IMR-90 (cell line): ENCODE data around the gene CACUL1. TPM values are rescaled to one million over a fixed set of nuclear protein-coding genes. Genes with fewer than 3 reads are reported as not detected.

Source experiments
- ATAC-seq: fragments of 200-7000 bp; cut with Tn5 transposase; 2 replicates; pipeline ENCODE4 v1.9.1; 2020; ENCODE audit warnings: low read depth, mild to moderate bottlenecking, moderate library complexity
- BruUV-seq: library from RNA; stranded (reverse); fragments of 400-500 nt; replicated peaks from 2 replicates; lab custom pipeline; 2021; lab: Mats Ljungman, UMichigan
- CTCF ChIA-PET: fragments of 300-600 bp; formaldehyde crosslinking; extraction: SDS; loops from one replicate; lab custom pipeline; 2021; ENCODE audit warnings: antibody characterized with exemption; lab: Yijun Ruan, JAX
- POLR2A ChIA-PET: fragments of 300-600 bp; sonication (Branson Sonifier 250); formaldehyde crosslinking; loops from one replicate; lab custom pipeline; 2022; ENCODE audit warnings: antibody characterized with exemption; ENCODE audit not compliant: unreplicated experiment; lab: Charles Lee
- DNase-seq: peaks from one replicate; pipeline ENCODE4 v3.0.0; 2013
- H2AFZ ChIP-seq: replicated peaks from 2 replicates; pipeline ENCODE3; 2013; ENCODE audit warnings: low read length, mild to moderate bottlenecking; ENCODE audit not compliant: poor library complexity
- H2AK5ac ChIP-seq: 2 replicates; pipeline ENCODE4 v1.6.1; 2013; ENCODE audit warnings: low read depth, low read length, inconsistent platforms
- H2AK9ac ChIP-seq: replicated peaks from 2 replicates; pipeline ENCODE3; 2013; ENCODE audit warnings: mild to moderate bottlenecking, low read depth, low read length, moderate library complexity; ENCODE audit not compliant: poor library complexity
- H2BK120ac ChIP-seq: 2 replicates; pipeline ENCODE4 v1.6.1; 2013; ENCODE audit warnings: low read depth, low read length, inconsistent platforms
- H2BK15ac ChIP-seq: 3 replicates; pipeline ENCODE4 v1.6.1; 2013; ENCODE audit warnings: low read depth, low read length, inconsistent platforms
- H2BK20ac ChIP-seq: 2 replicates; pipeline ENCODE4 v1.6.1; 2013; ENCODE audit warnings: low read depth, mild to moderate bottlenecking, inconsistent platforms, low read length, moderate library complexity
- H2BK5ac ChIP-seq: 2 replicates; pipeline ENCODE4 v1.6.1; 2013; ENCODE audit warnings: mild to moderate bottlenecking, low read depth, low read length, inconsistent platforms; ENCODE audit not compliant: poor library complexity, severe bottlenecking
- H3K14ac ChIP-seq: replicated peaks from 2 replicates; pipeline ENCODE4 v1.6.1; 2013; ENCODE audit warnings: low read depth, low read length, inconsistent platforms
- H3K18ac ChIP-seq: 2 replicates; pipeline ENCODE4 v1.6.1; 2013; ENCODE audit warnings: low read depth, low read length, control low read depth
- H3K23ac ChIP-seq: 2 replicates; pipeline ENCODE4 v1.6.1; 2013; ENCODE audit warnings: low read depth, low read length, inconsistent platforms
- H3K27ac ChIP-seq: 2 replicates; pipeline ENCODE4 v1.5.1; 2013; ENCODE audit warnings: mild to moderate bottlenecking, control low read depth, low read length; ENCODE audit not compliant: insufficient read depth
- H3K27me3 ChIP-seq: 2 replicates; pipeline ENCODE4 v1.6.1; 2013; ENCODE audit warnings: low read length; ENCODE audit not compliant: control insufficient read depth, insufficient read depth
- H3K36me3 ChIP-seq: 2 replicates; pipeline ENCODE4 v1.6.1; 2013; ENCODE audit warnings: low read length, mixed read lengths; ENCODE audit not compliant: control insufficient read depth, insufficient read depth
- H3K4ac ChIP-seq: 2 replicates; pipeline ENCODE4 v1.6.1; 2013; ENCODE audit warnings: low read depth, low read length, inconsistent platforms
- H3K4me1 ChIP-seq: 2 replicates; pipeline ENCODE4 v1.6.1; 2013; ENCODE audit warnings: low read length, mixed read lengths; ENCODE audit not compliant: control insufficient read depth, insufficient read depth
- H3K4me2 ChIP-seq: 2 replicates; pipeline ENCODE4 v1.6.1; 2013; ENCODE audit warnings: low read depth, mild to moderate bottlenecking, control low read depth, low read length, moderate library complexity
- H3K4me3 ChIP-seq: 2 replicates; pipeline ENCODE4 v1.5.1; 2013; ENCODE audit warnings: low read depth, mild to moderate bottlenecking, control low read depth, low read length, moderate library complexity; ENCODE audit not compliant: insufficient read depth
- H3K56ac ChIP-seq: 2 replicates; pipeline ENCODE4 v1.6.1; 2013; ENCODE audit warnings: low read length, inconsistent platforms; ENCODE audit not compliant: insufficient read depth; ENCODE audit errors: extremely low read depth
- H3K79me1 ChIP-seq, 2 experiments: 2 replicates each; pipeline ENCODE4 v1.6.1; 2013; ENCODE audit warnings: low read length in 2 of 2, inconsistent platforms in 1 of 2, low read depth in 1 of 2
- H3K9ac ChIP-seq: 2 replicates; pipeline ENCODE4 v1.6.1; 2013; ENCODE audit warnings: low read depth, low read length, control low read depth
- H3K9me1 ChIP-seq: 2 replicates; pipeline ENCODE4 v1.6.1; 2013; ENCODE audit warnings: low read length, inconsistent platforms; ENCODE audit not compliant: insufficient read depth
- H3K9me3 ChIP-seq: 2 replicates; pipeline ENCODE4 v1.6.1; 2013; ENCODE audit warnings: low read length; ENCODE audit not compliant: control insufficient read depth, insufficient read depth
- H4K20me1 ChIP-seq: 2 replicates; pipeline ENCODE4 v1.6.1; 2013; ENCODE audit warnings: low read length, inconsistent platforms; ENCODE audit not compliant: insufficient read depth
- H4K5ac ChIP-seq: 2 replicates; pipeline ENCODE4 v1.6.1; 2013; ENCODE audit warnings: mild to moderate bottlenecking, low read depth, low read length, control low read depth
- H4K8ac ChIP-seq, 2 experiments: 2 replicates each; pipeline ENCODE4 v1.6.1; 2013; ENCODE audit warnings: low read depth in 2 of 2, low read length in 2 of 2, control low read depth in 1 of 2, inconsistent platforms in 1 of 2
- H4K91ac ChIP-seq: 2 replicates; pipeline ENCODE4 v1.6.1; 2013; ENCODE audit warnings: low read depth, low read length, inconsistent platforms; ENCODE audit not compliant: insufficient read depth
- BHLHE40 ChIP-seq: fragments of 150-350 bp; IDR thresholded peaks from 2 replicates; pipeline ENCODE4 v1.6.1; 2016; ENCODE audit warnings: mild to moderate bottlenecking, low read depth, low read length
- CHD1 ChIP-seq: IDR thresholded peaks from 2 replicates; pipeline ENCODE4 v1.6.1; 2012; ENCODE audit warnings: low read depth, low read length, improper control_type of control experiment
- ELK1 ChIP-seq: fragments of 150-350 bp; IDR thresholded peaks from 2 replicates; pipeline ENCODE4 v1.6.1; 2016; ENCODE audit warnings: low read depth, mild to moderate bottlenecking, low read length, moderate library complexity, borderline replicate concordance
- FOS ChIP-seq: fragments of 150-350 bp; IDR thresholded peaks from 2 replicates; pipeline ENCODE4 v1.6.1; 2016; ENCODE audit warnings: low read depth, low read length
- MAFK ChIP-seq: IDR thresholded peaks from 2 replicates; pipeline ENCODE4 v1.6.1; 2012; ENCODE audit warnings: low read depth, low read length, improper control_type of control experiment
- MAZ ChIP-seq: IDR thresholded peaks from 2 replicates; pipeline ENCODE4 v1.6.1; 2012; ENCODE audit warnings: low read depth, mild to moderate bottlenecking, low read length, improper control_type of control experiment, moderate library complexity, borderline replicate concordance
- MXI1 ChIP-seq: IDR thresholded peaks from 2 replicates; pipeline ENCODE4 v1.6.1; 2012; ENCODE audit warnings: low read depth, mild to moderate bottlenecking, low read length, moderate library complexity, borderline replicate concordance
- NFE2L2 ChIP-seq: fragments of 150-350 bp; IDR thresholded peaks from 2 replicates; pipeline ENCODE4 v1.6.1; 2016; ENCODE audit warnings: low read depth, mild to moderate bottlenecking, low read length
- POLR2A ChIP-seq: IDR thresholded peaks from 2 replicates; pipeline ENCODE4 v1.6.1; 2012; ENCODE audit warnings: mild to moderate bottlenecking, low read depth, low read length
- RCOR1 ChIP-seq: IDR thresholded peaks from 2 replicates; pipeline ENCODE4 v1.6.1; 2012; ENCODE audit warnings: mild to moderate bottlenecking, low read length, improper control_type of control experiment; ENCODE audit not compliant: insufficient replicate concordance
- RFX5 ChIP-seq: IDR thresholded peaks from 2 replicates; pipeline ENCODE4 v1.8.0; 2012; ENCODE audit warnings: low read depth, mild to moderate bottlenecking, low read length, moderate library complexity
- WGBS, 2 experiments: methylation state at CpG; one replicate each; pipeline versions ENCODE4 v1.1.5 to v1.1.7; 2013; ENCODE audit warnings: missing lambda C conversion rate in 2 of 2; ENCODE audit not compliant: insufficient read length in 1 of 2; ENCODE audit errors: extremely low coverage in 2 of 2; 5-methylcytosine and 5-hydroxymethylcytosine counted together
- dilution Hi-C: fragments of 300-500 bp; cut with HindIII; formaldehyde crosslinking; loops from one replicate; pipeline ENCODE4 v1.14.3; 2018; ENCODE audit warnings: low sequenced_read_pairs; ENCODE audit not compliant: unreplicated experiment
- in situ Hi-C: fragments of 300-500 bp; cut with MboI; formaldehyde crosslinking; loops from 3 replicates; pipeline ENCODE4 v1.14.3; 2019; ENCODE audit warnings: low sequenced_read_pairs, inconsistent platforms, mixed read lengths
- intact Hi-C: fragments of 100-400 bp; cut with micrococcal nuclease; formaldehyde crosslinking; loops from 2 replicates; pipeline ENCODE4 v1.10.0; 2022
- polyA plus RNA-seq, 3 experiments: library from polyadenylated mRNA; depleted of rRNA; stranded (reverse); fragments of >200 nt; gene quantifications; 2 replicates each; pipeline ENCODE4 v1.2.3, GENCODE V29; 2012; ENCODE audit warnings: low replicate concordance in 1 of 3
- total RNA-seq: library from RNA; depleted of rRNA; stranded (reverse); fragments of >200 nt; gene quantifications from 2 replicates; pipeline ENCODE4 v1.2.3, GENCODE V29; 2012
- TF ChIP-seq, protein P1 (sequence below): fragments of 150-350 bp; IDR thresholded peaks from 2 replicates; pipeline ENCODE4 v1.6.1; 2017; ENCODE audit warnings: mild to moderate bottlenecking, antibody characterized with exemption, low read length, low read depth
- TF ChIP-seq, protein P2 (sequence below): conservative IDR thresholded peaks from 2 replicates; pipeline ENCODE4 v1.5.1; 2012; ENCODE audit warnings: mild to moderate bottlenecking, low read depth, low read length, improper control_type of control experiment

The CACUL1 gene
- total and polyA plus RNA-seq, 2 of the 4 experiments (the other 2 are of a cell fraction), result 5.3 to 23.5 TPM

GRCh38 chr10:118752409-118752808, 2.4 kb downstream of the CACUL1 start:
- no peak overlapping the region for H2AK5ac ChIP-seq
- peak overlapping the region; percentile 85 for H3K4me2 ChIP-seq
- H2AK9ac ChIP-seq, result no peak overlapping the region
- H3K27me3 ChIP-seq, result no peaks in the 10 kb centered on the region
- H3K4me1 ChIP-seq, result no peaks in the 10 kb centered on the region
- no peak overlapping the region for H2BK5ac ChIP-seq
- no peak overlapping the region for H2AFZ ChIP-seq
- H3K27ac ChIP-seq, result no peak overlapping the region
- H3K9ac ChIP-seq, result no peak overlapping the region
- no peak overlapping the region for H2BK20ac ChIP-seq
- dilution Hi-C loops (no loop called here), in situ Hi-C loops (loop anchor here (10.0 kb wide), 1 partner anchor 272 kb away; the partner anchor contains the start of gene NANOS1), intact Hi-C loops (loop anchor here (2.0 to 5.0 kb wide), 2 partner anchors 60 to 280 kb away; no protein-coding TSS in a partner anchor)
- no peak overlapping the region for H4K5ac ChIP-seq
- no peak overlapping the region for H4K8ac ChIP-seq
- H3K36me3 ChIP-seq, result peaks cover 3% of the 10 kb centered on the region; the same call in 1 of the 2 replicates
- no peak overlapping the region for H3K18ac ChIP-seq
- H3K9me3 ChIP-seq, result no peaks in the 10 kb centered on the region
- WGBS, 2 experiments, result no CpG with 5 or more reads among the region's 3 CpGs
- no peak overlapping the region for H3K4me3 ChIP-seq
- H3K9me1 ChIP-seq, result 0 out of 2 replicates have a peak, but pooled peaks cover 4% of the 10 kb centered on the region
- no peak overlapping the region for H3K14ac ChIP-seq
- H4K20me1 ChIP-seq, result peaks cover 48% of the 10 kb centered on the region
- BruUV-seq, result no TSS peak
- TF ChIP-seq NFE2L2 (no peak), CHD1 (no peak), MAFK (no peak), MXI1 (no peak), RFX5 (no peak), MAZ (no peak), RCOR1 (no peak), ELK1 (no peak), FOS (no peak), POLR2A (no peak), BHLHE40 (no peak)
- TF ChIP-seq, protein P1, sequence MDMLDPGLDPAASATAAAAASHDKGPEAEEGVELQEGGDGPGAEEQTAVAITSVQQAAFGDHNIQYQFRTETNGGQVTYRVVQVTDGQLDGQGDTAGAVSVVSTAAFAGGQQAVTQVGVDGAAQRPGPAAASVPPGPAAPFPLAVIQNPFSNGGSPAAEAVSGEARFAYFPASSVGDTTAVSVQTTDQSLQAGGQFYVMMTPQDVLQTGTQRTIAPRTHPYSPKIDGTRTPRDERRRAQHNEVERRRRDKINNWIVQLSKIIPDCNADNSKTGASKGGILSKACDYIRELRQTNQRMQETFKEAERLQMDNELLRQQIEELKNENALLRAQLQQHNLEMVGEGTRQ, result no peak
- TF ChIP-seq, protein P2, sequence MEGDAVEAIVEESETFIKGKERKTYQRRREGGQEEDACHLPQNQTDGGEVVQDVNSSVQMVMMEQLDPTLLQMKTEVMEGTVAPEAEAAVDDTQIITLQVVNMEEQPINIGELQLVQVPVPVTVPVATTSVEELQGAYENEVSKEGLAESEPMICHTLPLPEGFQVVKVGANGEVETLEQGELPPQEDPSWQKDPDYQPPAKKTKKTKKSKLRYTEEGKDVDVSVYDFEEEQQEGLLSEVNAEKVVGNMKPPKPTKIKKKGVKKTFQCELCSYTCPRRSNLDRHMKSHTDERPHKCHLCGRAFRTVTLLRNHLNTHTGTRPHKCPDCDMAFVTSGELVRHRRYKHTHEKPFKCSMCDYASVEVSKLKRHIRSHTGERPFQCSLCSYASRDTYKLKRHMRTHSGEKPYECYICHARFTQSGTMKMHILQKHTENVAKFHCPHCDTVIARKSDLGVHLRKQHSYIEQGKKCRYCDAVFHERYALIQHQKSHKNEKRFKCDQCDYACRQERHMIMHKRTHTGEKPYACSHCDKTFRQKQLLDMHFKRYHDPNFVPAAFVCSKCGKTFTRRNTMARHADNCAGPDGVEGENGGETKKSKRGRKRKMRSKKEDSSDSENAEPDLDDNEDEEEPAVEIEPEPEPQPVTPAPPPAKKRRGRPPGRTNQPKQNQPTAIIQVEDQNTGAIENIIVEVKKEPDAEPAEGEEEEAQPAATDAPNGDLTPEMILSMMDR, result no peak
- H3K79me1 ChIP-seq, result peaks cover 9 to 42% of the 10 kb centered on the region in 2 experiments
- DNase-seq (no peak), ATAC-seq (no peak)
- ChIA-PET CTCF (no interaction called here), POLR2A (no interaction called here)
- no peak overlapping the region for H4K91ac ChIP-seq
- H3K4ac ChIP-seq, result no peak overlapping the region
- no peak overlapping the region for H3K56ac ChIP-seq
- no peak overlapping the region for H2BK15ac ChIP-seq
- no peak overlapping the region for H3K23ac ChIP-seq
- H2BK120ac ChIP-seq, result no peak overlapping the region
